Ramos (cell line): ENCODE data around the gene MGAM2.

ENCODE experiments used
- in situ Hi-C: fragments of 300-500 bp; cut with MboI; formaldehyde crosslinking; loops from one replicate; pipeline ENCODE4 v1.14.3; 2022; ENCODE audit warnings: low sequenced_read_pairs; ENCODE audit not compliant: unreplicated experiment

MGAM2 gene

GRCh38 chr7:142114207-142114606, 2.7 kb downstream of the MGAM2 start:
- in situ Hi-C loops: no loop called here

- in situ Hi-C loops: no loop called here
Measured at GRCh38 chr7:142120524-142120923, 9.0 kb downstream of the MGAM2 start.

- in situ Hi-C loops: no loop called here
Measured at GRCh38 chr7:142123184-142123583, 11.7 kb downstream of the MGAM2 start.

GRCh38 chr7:142125256-142125955, 13.9 kb downstream of the MGAM2 start:
- in situ Hi-C loops: no loop called here

GRCh38 chr7:142130267-142130666, 18.7 kb downstream of the MGAM2 start:
- in situ Hi-C loops: no loop called here

GRCh38 chr7:142131439-142132185, 20.1 kb downstream of the MGAM2 start:
- in situ Hi-C loops: no loop called here

GRCh38 chr7:142133731-142134148, 22.2 kb downstream of the MGAM2 start:
- in situ Hi-C loops: no loop called here

- in situ Hi-C loops: no loop called here
Measured at GRCh38 chr7:142134909-142135308, 23.4 kb downstream of the MGAM2 start.

- in situ Hi-C loops: no loop called here
Measured at GRCh38 chr7:142138996-142139395, 27.5 kb downstream of the MGAM2 start.

- in situ Hi-C loops: no loop called here
Measured at GRCh38 chr7:142139597-142140400, 28.3 kb downstream of the MGAM2 start.

GRCh38 chr7:142140401-142140959, 29.0 kb downstream of the MGAM2 start:
- in situ Hi-C loops: no loop called here

GRCh38 chr7:142142702-142143101, 31.2 kb downstream of the MGAM2 start:
- in situ Hi-C loops: no loop called here

GRCh38 chr7:142146124-142146523, 34.6 kb downstream of the MGAM2 start:
- in situ Hi-C loops: no loop called here

GRCh38 chr7:142150356-142150755, 38.8 kb downstream of the MGAM2 start:
- in situ Hi-C loops: no loop called here

- in situ Hi-C loops: no loop called here
Measured at GRCh38 chr7:142150869-142151268, 39.4 kb downstream of the MGAM2 start.

- in situ Hi-C loops: no loop called here
Measured at GRCh38 chr7:142152076-142152475, 40.6 kb downstream of the MGAM2 start.

GRCh38 chr7:142153400-142153799, 41.9 kb downstream of the MGAM2 start:
- in situ Hi-C loops: no loop called here

- in situ Hi-C loops: no loop called here
Measured at GRCh38 chr7:142158736-142159496, 47.4 kb downstream of the MGAM2 start.

- in situ Hi-C loops: no loop called here
Measured at GRCh38 chr7:142161921-142162320, 50.4 kb downstream of the MGAM2 start.

GRCh38 chr7:142168746-142169145, 57.2 kb downstream of the MGAM2 start:
- in situ Hi-C loops: no loop called here
